ENCODE data around the gene OR5M3. TPM values are rescaled to one million over a fixed set of nuclear protein-coding genes. Genes with fewer than 3 reads are reported as not detected.

Gene OR5M3
- total and polyA plus RNA-seq, 9 of the 15 experiments (the other 6 are each of a cell fraction or from before 2014, with no cell fraction given), result not detected

DNA sequence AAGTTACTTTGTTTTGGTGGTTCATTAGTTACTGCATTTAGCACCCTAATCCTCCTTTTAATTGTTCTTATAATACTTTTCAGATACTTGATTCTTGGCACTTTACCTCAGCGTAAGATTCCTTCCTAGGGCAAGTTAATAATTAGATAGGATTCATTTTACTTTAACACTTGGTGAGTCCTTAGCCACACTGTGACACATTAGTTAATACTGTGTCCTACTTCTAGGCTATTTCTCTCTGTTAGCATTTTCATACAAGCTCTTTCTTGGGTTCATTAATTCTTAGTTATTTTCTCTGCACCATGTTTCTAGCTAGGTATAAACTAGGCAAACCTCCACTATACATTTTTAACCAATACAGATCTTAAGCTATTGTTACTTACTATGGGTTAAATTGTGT, 16.1 kb downstream of the OR5M3 start:
- in situ Hi-C loops (cut with MboI), result no loop called here

More for the DNA sequence above, 16.1 kb downstream of the OR5M3 start:
- no peak overlapping the region for H3K4me2 ChIP-seq (ENCODE audit: insufficient read depth, low read length)
- TF ChIP-seq ARID2 (IDR thresholded peaks at IDR 0.05) (no peak), KLF1 (tag; IDR thresholded peaks at IDR 0.05) (no peak), KHSRP (IDR thresholded peaks at IDR 0.05) (no peak), CREB1 (IDR thresholded peaks at IDR 0.05) (no peak), CREB1 (CRISPR knock-in tag; IDR thresholded peaks at IDR 0.05) (no peak), TEAD1 (CRISPR knock-in tag; IDR thresholded peaks at IDR 0.05) (no peak), STAT5A (IDR thresholded peaks at IDR 0.05; ENCODE audit: borderline replicate concordance, low read length) (no peak), MTF1 (CRISPR knock-in tag; IDR thresholded peaks at IDR 0.05; ENCODE audit: borderline replicate concordance) (no peak), PHTF2 (CRISPR knock-in tag; IDR thresholded peaks at IDR 0.05) (no peak), NCOA6 (IDR thresholded peaks at IDR 0.05) (no peak), MAFG (tag; conservative IDR thresholded peaks at IDR 0.05) (no peak), FOXJ2 (tag; IDR thresholded peaks at IDR 0.05) (no peak)
- TF ChIP-seq, protein P1, sequence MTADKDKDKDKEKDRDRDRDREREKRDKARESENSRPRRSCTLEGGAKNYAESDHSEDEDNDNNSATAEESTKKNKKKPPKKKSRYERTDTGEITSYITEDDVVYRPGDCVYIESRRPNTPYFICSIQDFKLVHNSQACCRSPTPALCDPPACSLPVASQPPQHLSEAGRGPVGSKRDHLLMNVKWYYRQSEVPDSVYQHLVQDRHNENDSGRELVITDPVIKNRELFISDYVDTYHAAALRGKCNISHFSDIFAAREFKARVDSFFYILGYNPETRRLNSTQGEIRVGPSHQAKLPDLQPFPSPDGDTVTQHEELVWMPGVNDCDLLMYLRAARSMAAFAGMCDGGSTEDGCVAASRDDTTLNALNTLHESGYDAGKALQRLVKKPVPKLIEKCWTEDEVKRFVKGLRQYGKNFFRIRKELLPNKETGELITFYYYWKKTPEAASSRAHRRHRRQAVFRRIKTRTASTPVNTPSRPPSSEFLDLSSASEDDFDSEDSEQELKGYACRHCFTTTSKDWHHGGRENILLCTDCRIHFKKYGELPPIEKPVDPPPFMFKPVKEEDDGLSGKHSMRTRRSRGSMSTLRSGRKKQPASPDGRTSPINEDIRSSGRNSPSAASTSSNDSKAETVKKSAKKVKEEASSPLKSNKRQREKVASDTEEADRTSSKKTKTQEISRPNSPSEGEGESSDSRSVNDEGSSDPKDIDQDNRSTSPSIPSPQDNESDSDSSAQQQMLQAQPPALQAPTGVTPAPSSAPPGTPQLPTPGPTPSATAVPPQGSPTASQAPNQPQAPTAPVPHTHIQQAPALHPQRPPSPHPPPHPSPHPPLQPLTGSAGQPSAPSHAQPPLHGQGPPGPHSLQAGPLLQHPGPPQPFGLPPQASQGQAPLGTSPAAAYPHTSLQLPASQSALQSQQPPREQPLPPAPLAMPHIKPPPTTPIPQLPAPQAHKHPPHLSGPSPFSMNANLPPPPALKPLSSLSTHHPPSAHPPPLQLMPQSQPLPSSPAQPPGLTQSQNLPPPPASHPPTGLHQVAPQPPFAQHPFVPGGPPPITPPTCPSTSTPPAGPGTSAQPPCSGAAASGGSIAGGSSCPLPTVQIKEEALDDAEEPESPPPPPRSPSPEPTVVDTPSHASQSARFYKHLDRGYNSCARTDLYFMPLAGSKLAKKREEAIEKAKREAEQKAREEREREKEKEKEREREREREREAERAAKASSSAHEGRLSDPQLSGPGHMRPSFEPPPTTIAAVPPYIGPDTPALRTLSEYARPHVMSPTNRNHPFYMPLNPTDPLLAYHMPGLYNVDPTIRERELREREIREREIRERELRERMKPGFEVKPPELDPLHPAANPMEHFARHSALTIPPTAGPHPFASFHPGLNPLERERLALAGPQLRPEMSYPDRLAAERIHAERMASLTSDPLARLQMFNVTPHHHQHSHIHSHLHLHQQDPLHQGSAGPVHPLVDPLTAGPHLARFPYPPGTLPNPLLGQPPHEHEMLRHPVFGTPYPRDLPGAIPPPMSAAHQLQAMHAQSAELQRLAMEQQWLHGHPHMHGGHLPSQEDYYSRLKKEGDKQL (CRISPR knock-in tag; IDR thresholded peaks at IDR 0.05; ENCODE audit: borderline replicate concordance), result no peak
- TF ChIP-seq, protein P2, sequence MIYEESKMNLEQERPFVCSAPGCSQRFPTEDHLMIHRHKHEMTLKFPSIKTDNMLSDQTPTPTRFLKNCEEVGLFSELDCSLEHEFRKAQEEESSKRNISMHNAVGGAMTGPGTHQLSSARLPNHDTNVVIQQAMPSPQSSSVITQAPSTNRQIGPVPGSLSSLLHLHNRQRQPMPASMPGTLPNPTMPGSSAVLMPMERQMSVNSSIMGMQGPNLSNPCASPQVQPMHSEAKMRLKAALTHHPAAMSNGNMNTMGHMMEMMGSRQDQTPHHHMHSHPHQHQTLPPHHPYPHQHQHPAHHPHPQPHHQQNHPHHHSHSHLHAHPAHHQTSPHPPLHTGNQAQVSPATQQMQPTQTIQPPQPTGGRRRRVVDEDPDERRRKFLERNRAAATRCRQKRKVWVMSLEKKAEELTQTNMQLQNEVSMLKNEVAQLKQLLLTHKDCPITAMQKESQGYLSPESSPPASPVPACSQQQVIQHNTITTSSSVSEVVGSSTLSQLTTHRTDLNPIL (CRISPR knock-in tag; IDR thresholded peaks at IDR 0.05), result no peak
- no peak overlapping the region for H3K4me3 ChIP-seq
- POLR2A ChIA-PET, result no interaction called here
- H3K36me3 ChIP-seq (ENCODE audit: control insufficient read depth, insufficient read depth, low read length), result no peaks in the 10 kb centered on the region
- H3K79me2 ChIP-seq (ENCODE audit: control insufficient read depth, insufficient read depth, low read length), result no peaks in the 10 kb centered on the region
- H2AFZ ChIP-seq (ENCODE audit: low read depth, low read length), result no peak overlapping the region
- H3K27ac ChIP-seq (ENCODE audit: extremely low read depth, low read depth, low read length), result no peak overlapping the region
- BruUV-seq (replicated peaks), result no TSS peak
- DNase-seq (ENCODE audit: extremely low read depth in 1 of 4, low spot score in 3 of 4) (no peak), FAIRE-seq (no peak), ATAC-seq (no peak)
- H3K27me3 ChIP-seq (ENCODE audit: control insufficient read depth in 2 of 2, insufficient read depth in 2 of 2, low read length in 2 of 2), result no peaks in the 10 kb centered on the region
- no peaks in the 10 kb centered on the region for H4K20me1 ChIP-seq (replicated peaks; ENCODE audit: control insufficient read depth, insufficient read depth, low read length)
- WGBS (ENCODE audit: insufficient coverage, low coverage, missing lambda C conversion rate), result 5% methylated on average over 1 of the region's 1 CpG
- intact Hi-C loops (cut with micrococcal nuclease), result no loop called here
- H3K9ac ChIP-seq (ENCODE audit: insufficient read depth in 1 of 2, low read depth in 2 of 2, low read length in 2 of 2), result no peak overlapping the region
- CTCF ChIA-PET (ENCODE audit: low intra/inter-chr PET ratio), result no interaction called here
- no peaks in the 10 kb centered on the region for H3K9me3 ChIP-seq (replicated peaks; ENCODE audit: control insufficient read depth, insufficient read depth, low read depth, low read length)
- no peaks in the 10 kb centered on the region for H3K4me1 ChIP-seq (replicated peaks in 1 of 2; ENCODE audit: control insufficient read depth in 2 of 2, insufficient read depth in 2 of 2, low read length in 2 of 2)
- H3K9me1 ChIP-seq (ENCODE audit: control insufficient read depth, insufficient read depth, low read length), result no peaks in the 10 kb centered on the region

All from K562 (cell line).